NCI-H524 treated with DMSO at 0.1 percent for 48 hours (cell line): ENCODE results near the gene DNASE1L1.
"Not testable (repeated sequence)": the region's sequence is repeated elsewhere in the genome, so short reads cannot be mapped to it uniquely, and the experiment has no call there.

Experiments
- DNase-seq: peaks from one replicate; lab custom pipeline; 2025; lab: John Stamatoyannopoulos, UW

Gene DNASE1L1

GRCh38 chrX:154403858-154404257, 5.2 kb downstream of the DNASE1L1 start:
- DNase-seq = no peak

- DNase-seq = no peak
These were observed 5.9 kb downstream of the DNASE1L1 start for GRCh38 chrX:154403192-154403591.

- DNase-seq = no peak
These were observed 6.4 kb downstream of the DNASE1L1 start for GRCh38 chrX:154402622-154403127.

- no peak for DNase-seq
These were observed 7.0 kb downstream of the DNASE1L1 start for GRCh38 chrX:154401918-154402621.

GRCh38 chrX:154401045-154401799, 7.8 kb downstream of the DNASE1L1 start:
- DNase-seq = no peak

GRCh38 chrX:154400369-154400817, 8.7 kb downstream of the DNASE1L1 start:
- DNase-seq = not testable (repeated sequence)

GRCh38 chrX:154399527-154400368, 9.3 kb downstream of the DNASE1L1 start:
- no peak for DNase-seq

- DNase-seq = peak; percentile 42
These were observed 10.2 kb downstream of the DNASE1L1 start for GRCh38 chrX:154398668-154399526.

GRCh38 chrX:154397888-154398667, 11.0 kb downstream of the DNASE1L1 start, which contains the start of gene RPL10:
Gene RPL10 (plus strand): TSS chrX:154398377. CDS start chrX:154398520, 143 bp downstream.
- DNase-seq = peak; percentile 91

GRCh38 chrX:154396973-154397887, 11.8 kb downstream of the DNASE1L1 start:
- DNase-seq = peak; percentile 20

GRCh38 chrX:154396363-154396762, 12.7 kb downstream of the DNASE1L1 start:
- not testable (repeated sequence) for DNase-seq

- DNase-seq = not testable (repeated sequence)
These were observed 19.0 kb downstream of the DNASE1L1 start for GRCh38 chrX:154389812-154390747.

- not testable (repeated sequence) for DNase-seq
These were observed 20.4 kb downstream of the DNASE1L1 start for GRCh38 chrX:154388649-154389048.

GRCh38 chrX:154388094-154388493, 21.0 kb downstream of the DNASE1L1 start:
- DNase-seq = not testable (repeated sequence)

GRCh38 chrX:154384284-154384892, 24.7 kb downstream of the DNASE1L1 start:
- no peak for DNase-seq

GRCh38 chrX:154383359-154384283, 25.4 kb downstream of the DNASE1L1 start:
- no peak for DNase-seq
